ENCODE data around the gene NKX2-1.

NKX2-1 gene

DNA sequence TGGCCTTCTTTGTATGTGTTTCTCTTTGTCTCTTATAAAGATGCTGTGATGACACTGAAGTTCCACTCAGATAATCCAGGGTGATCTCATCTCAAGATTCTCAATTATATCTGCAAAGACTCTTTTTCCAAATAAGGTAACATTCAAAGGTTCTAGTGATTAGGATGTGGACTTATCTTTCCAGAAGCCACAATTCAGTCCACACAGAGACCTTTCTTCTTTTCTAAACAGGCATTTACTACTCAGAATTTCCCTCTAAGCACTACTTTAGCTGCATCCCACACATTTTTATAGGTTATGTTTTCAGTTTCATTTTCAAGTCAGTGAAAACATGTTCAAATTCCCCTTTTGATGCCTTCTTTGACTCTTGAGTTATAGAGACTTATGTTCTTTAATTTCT, 9.0 kb upstream of the NKX2-1 start:
- Histone ChIP-seq H3K4me3 (ENCODE audit: insufficient read depth, low read length, poor library complexity, severe bottlenecking) (no peak overlapping the region), H3K27ac (ENCODE audit: low read depth, low read length) (no peak overlapping the region), H3K27me3 (ENCODE audit: low read length) (no peaks in the 10 kb centered on the region), H3F3A (ENCODE audit: insufficient read depth) (no peaks in the 10 kb centered on the region), H2AFZ (ENCODE audit: low read depth, low read length, severe bottlenecking) (no peak overlapping the region), H3K36me3 (ENCODE audit: low read length) (no peaks in the 10 kb centered on the region), H3K9me3 (ENCODE audit: insufficient read depth, low read length) (no peaks in the 10 kb centered on the region), H3K4me2 (ENCODE audit: low read depth, low read length, poor library complexity, severe bottlenecking) (no peak overlapping the region), H3K79me2 (ENCODE audit: insufficient read depth, low read length) (no peaks in the 10 kb centered on the region), H3K9me2 (replicated peaks; ENCODE audit: insufficient read depth, low read length) (no peaks in the 10 kb centered on the region), H4K20me1 (ENCODE audit: low read depth, low read length) (no peaks in the 10 kb centered on the region), H3K9ac (ENCODE audit: low read length) (no peak overlapping the region)
- no peak for TF ChIP-seq EZH2phosphoT487 (conservative IDR thresholded peaks at IDR 0.05; ENCODE audit: low read length)
- TF ChIP-seq, protein P1, sequence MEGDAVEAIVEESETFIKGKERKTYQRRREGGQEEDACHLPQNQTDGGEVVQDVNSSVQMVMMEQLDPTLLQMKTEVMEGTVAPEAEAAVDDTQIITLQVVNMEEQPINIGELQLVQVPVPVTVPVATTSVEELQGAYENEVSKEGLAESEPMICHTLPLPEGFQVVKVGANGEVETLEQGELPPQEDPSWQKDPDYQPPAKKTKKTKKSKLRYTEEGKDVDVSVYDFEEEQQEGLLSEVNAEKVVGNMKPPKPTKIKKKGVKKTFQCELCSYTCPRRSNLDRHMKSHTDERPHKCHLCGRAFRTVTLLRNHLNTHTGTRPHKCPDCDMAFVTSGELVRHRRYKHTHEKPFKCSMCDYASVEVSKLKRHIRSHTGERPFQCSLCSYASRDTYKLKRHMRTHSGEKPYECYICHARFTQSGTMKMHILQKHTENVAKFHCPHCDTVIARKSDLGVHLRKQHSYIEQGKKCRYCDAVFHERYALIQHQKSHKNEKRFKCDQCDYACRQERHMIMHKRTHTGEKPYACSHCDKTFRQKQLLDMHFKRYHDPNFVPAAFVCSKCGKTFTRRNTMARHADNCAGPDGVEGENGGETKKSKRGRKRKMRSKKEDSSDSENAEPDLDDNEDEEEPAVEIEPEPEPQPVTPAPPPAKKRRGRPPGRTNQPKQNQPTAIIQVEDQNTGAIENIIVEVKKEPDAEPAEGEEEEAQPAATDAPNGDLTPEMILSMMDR (IDR thresholded peaks at IDR 0.05; ENCODE audit: insufficient read depth, low read length, poor library complexity, severe bottlenecking) = no peak

DNA sequence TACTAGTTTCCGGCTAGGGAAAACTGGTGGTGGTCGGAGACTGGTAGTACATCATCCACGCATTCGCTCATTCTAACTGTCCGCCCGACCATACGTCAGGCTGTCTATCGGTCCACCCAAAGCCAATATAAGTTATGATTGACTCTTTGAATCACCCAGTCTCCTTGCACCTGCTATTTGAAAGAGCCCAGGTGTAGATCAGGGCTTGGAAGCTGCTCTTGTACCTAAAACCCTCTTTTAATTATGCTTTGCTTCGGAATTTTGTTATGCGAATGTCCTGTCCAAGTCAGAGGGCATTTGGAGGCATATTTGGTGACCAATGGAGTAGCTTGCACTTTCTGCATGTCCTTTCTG, 5.7 kb upstream of the NKX2-1 start:
- Histone ChIP-seq H3K4me3 (ENCODE audit: insufficient read depth, low read length, poor library complexity, severe bottlenecking) (no peak overlapping the region), H2AFZ (ENCODE audit: low read depth, low read length, severe bottlenecking) (no peak overlapping the region), H3K9me3 (ENCODE audit: insufficient read depth, low read length) (no peaks in the 10 kb centered on the region), H3F3A (ENCODE audit: insufficient read depth) (no peaks in the 10 kb centered on the region), H3K4me2 (ENCODE audit: low read depth, low read length, poor library complexity, severe bottlenecking) (no peak overlapping the region), H3K9ac (ENCODE audit: low read length) (no peak overlapping the region), H3K27me3 (ENCODE audit: low read length) (no peaks in the 10 kb centered on the region), H3K36me3 (ENCODE audit: low read length) (no peaks in the 10 kb centered on the region), H3K27ac (ENCODE audit: low read depth, low read length) (no peak overlapping the region), H4K20me1 (ENCODE audit: low read depth, low read length) (no peaks in the 10 kb centered on the region), H3K9me2 (replicated peaks; ENCODE audit: insufficient read depth, low read length) (no peaks in the 10 kb centered on the region), H3K79me2 (ENCODE audit: insufficient read depth, low read length) (no peaks in the 10 kb centered on the region)
- TF ChIP-seq, protein P1 (IDR thresholded peaks at IDR 0.05; ENCODE audit: insufficient read depth, low read length, poor library complexity, severe bottlenecking) = no peak
- TF ChIP-seq EZH2phosphoT487 (conservative IDR thresholded peaks at IDR 0.05; ENCODE audit: low read length) = no peak

GRCh38 chr14:36524874-36525745, 5.1 kb upstream of the NKX2-1 start:
- H3K27me3 ChIP-seq (ENCODE audit: low read length) = no peaks in the 10 kb centered on the region
- no peak overlapping the region for H2AFZ ChIP-seq (ENCODE audit: low read depth, low read length, severe bottlenecking)

More at GRCh38 chr14:36524874-36525745, 5.1 kb upstream of the NKX2-1 start:
- H3K36me3 ChIP-seq (ENCODE audit: low read length) = no peaks in the 10 kb centered on the region
- H3K27ac ChIP-seq (ENCODE audit: low read depth, low read length) = no peak overlapping the region
- no peaks in the 10 kb centered on the region for H3F3A ChIP-seq (ENCODE audit: insufficient read depth)
- no peaks in the 10 kb centered on the region for H3K79me2 ChIP-seq (ENCODE audit: insufficient read depth, low read length)
- no peaks in the 10 kb centered on the region for H4K20me1 ChIP-seq (ENCODE audit: low read depth, low read length)
- no peaks in the 10 kb centered on the region for H3K9me2 ChIP-seq (replicated peaks; ENCODE audit: insufficient read depth, low read length)
- H3K9me3 ChIP-seq (ENCODE audit: insufficient read depth, low read length) = no peaks in the 10 kb centered on the region
- TF ChIP-seq, protein P1 (IDR thresholded peaks at IDR 0.05; ENCODE audit: insufficient read depth, low read length, poor library complexity, severe bottlenecking) = no peak
- no peak for TF ChIP-seq EZH2phosphoT487 (conservative IDR thresholded peaks at IDR 0.05; ENCODE audit: low read length)
- no peak overlapping the region for H3K9ac ChIP-seq (ENCODE audit: low read length)
- H3K4me3 ChIP-seq (ENCODE audit: insufficient read depth, low read length, poor library complexity, severe bottlenecking) = no peak overlapping the region
- H3K4me2 ChIP-seq (ENCODE audit: low read depth, low read length, poor library complexity, severe bottlenecking) = no peak overlapping the region
